ENCODE measurements around the gene LAMA5. TPM values are rescaled to one million over a fixed set of nuclear protein-coding genes. Genes with fewer than 3 reads are reported as not detected.

Gene LAMA5
- polyA plus RNA-seq, 1 donor (not counting 4 experiments of a cell fraction or from before 2014, with no cell fraction given), result 8.7 TPM

- Histone ChIP-seq H3K27me3 (ENCODE audit: control insufficient read depth, extremely low read depth, insufficient read depth, low read length) (no peaks in the 10 kb centered on the region), H3K9me1 (ENCODE audit: control insufficient read depth, extremely low read depth, insufficient read depth, low read length) (no peaks in the 10 kb centered on the region), H4K20me1 (ENCODE audit: control insufficient read depth, extremely low read depth, insufficient read depth, low read length) (no peaks in the 10 kb centered on the region), H3K4me1 (ENCODE audit: control insufficient read depth, extremely low read depth, insufficient read depth, low read length) (peaks cover 12% of the 10 kb centered on the region), H2AFZ (ENCODE audit: control insufficient read depth, low read length) (no peak overlapping the region), H3K4me2 (ENCODE audit: control insufficient read depth, extremely low read depth, insufficient read depth, low read depth, low read length) (no peak overlapping the region), H3K9me3 (ENCODE audit: control insufficient read depth, low read depth, low read length) (no peaks in the 10 kb centered on the region), H3K79me2 (ENCODE audit: control insufficient read depth, insufficient read depth, low read length) (peaks cover 7% of the 10 kb centered on the region), H3K36me3 (ENCODE audit: control insufficient read depth in 2 of 2, extremely low read depth in 1 of 2, insufficient read depth in 2 of 2, low read length in 2 of 2) (peaks cover 0 to 1% of the 10 kb centered on the region in 2 experiments), H3K4me3 (ENCODE audit: control insufficient read depth in 2 of 3, extremely low read depth in 1 of 3, insufficient read depth in 2 of 3, low read depth in 1 of 3, low read length in 3 of 3) (no peak overlapping the region), H3K27ac (ENCODE audit: control insufficient read depth, insufficient read depth, low read length) (no peak overlapping the region), H3K9ac (ENCODE audit: control insufficient read depth, extremely low read depth, insufficient read depth, low read length) (no peak overlapping the region)
- dilution Hi-C loops (cut with MboI; ENCODE audit: extremely low pct_ligation_motif_present, low sequenced_read_pairs), result no loop called here
- no peak for FAIRE-seq
- TF ChIP-seq CTCF (optimal IDR thresholded peaks at IDR 0.05 in 1 of 3, IDR thresholded peaks at IDR 0.05 in 1 of 3, conservative IDR thresholded peaks at IDR 0.05 in 1 of 3; ENCODE audit: extremely low read depth in 1 of 3, insufficient read depth in 2 of 3, low read length in 3 of 3), result peak in 1 of 3 experiments; percentile 5
- no peak for TF ChIP-seq EZH2 (IDR thresholded peaks at IDR 0.05; ENCODE audit: low read length)
- no peak for DNase-seq (ENCODE audit: low read depth, low spot score)
Measured at GRCh38 chr20:62403331-62403730, 36.2 kb upstream of the LAMA5 start.

GRCh38 chr20:62402456-62403150 lies 35.5 kb upstream of the LAMA5 start:
- Histone ChIP-seq H4K20me1 (ENCODE audit: control insufficient read depth, extremely low read depth, insufficient read depth, low read length) (no peaks in the 10 kb centered on the region), H3K79me2 (ENCODE audit: control insufficient read depth, insufficient read depth, low read length) (peaks cover 7% of the 10 kb centered on the region), H3K4me2 (ENCODE audit: control insufficient read depth, extremely low read depth, insufficient read depth, low read depth, low read length) (no peak overlapping the region), H3K9ac (ENCODE audit: control insufficient read depth, extremely low read depth, insufficient read depth, low read length) (no peak overlapping the region), H2AFZ (ENCODE audit: control insufficient read depth, low read length) (no peak overlapping the region), H3K4me3 (ENCODE audit: control insufficient read depth in 2 of 3, extremely low read depth in 1 of 3, insufficient read depth in 2 of 3, low read depth in 1 of 3, low read length in 3 of 3) (no peak overlapping the region), H3K4me1 (ENCODE audit: control insufficient read depth, extremely low read depth, insufficient read depth, low read length) (peaks cover 9% of the 10 kb centered on the region), H3K36me3 (ENCODE audit: control insufficient read depth in 2 of 2, extremely low read depth in 1 of 2, insufficient read depth in 2 of 2, low read length in 2 of 2) (peaks cover 0 to 1% of the 10 kb centered on the region in 2 experiments), H3K27me3 (ENCODE audit: control insufficient read depth, extremely low read depth, insufficient read depth, low read length) (no peaks in the 10 kb centered on the region), H3K9me1 (ENCODE audit: control insufficient read depth, extremely low read depth, insufficient read depth, low read length) (no peaks in the 10 kb centered on the region), H3K27ac (ENCODE audit: control insufficient read depth, insufficient read depth, low read length) (no peak overlapping the region), H3K9me3 (ENCODE audit: control insufficient read depth, low read depth, low read length) (no peaks in the 10 kb centered on the region)
- FAIRE-seq (no peak), DNase-seq (ENCODE audit: low read depth, low spot score) (no peak)
- TF ChIP-seq EZH2 (IDR thresholded peaks at IDR 0.05; ENCODE audit: low read length) (no peak), CTCF (optimal IDR thresholded peaks at IDR 0.05 in 1 of 3, IDR thresholded peaks at IDR 0.05 in 1 of 3, conservative IDR thresholded peaks at IDR 0.05 in 1 of 3; ENCODE audit: extremely low read depth in 1 of 3, insufficient read depth in 2 of 3, low read length in 3 of 3) (no peak)
- dilution Hi-C loops (cut with MboI; ENCODE audit: extremely low pct_ligation_motif_present, low sequenced_read_pairs), result no loop called here

Data from keratinocyte (primary cell).